Stimulated activated CD4-positive, alpha-beta T cell treated with anti-CD3 and anti-CD28 coated beads, Interleukin-15, amount 100 ng/mL, for 24 hours (primary cell): ENCODE measurements around the gene BAZ1A.

Experiments
- DNase-seq: peaks from one replicate; pipeline ENCODE4 v3.0.0-alpha.2; 2020

Gene BAZ1A, protein sequence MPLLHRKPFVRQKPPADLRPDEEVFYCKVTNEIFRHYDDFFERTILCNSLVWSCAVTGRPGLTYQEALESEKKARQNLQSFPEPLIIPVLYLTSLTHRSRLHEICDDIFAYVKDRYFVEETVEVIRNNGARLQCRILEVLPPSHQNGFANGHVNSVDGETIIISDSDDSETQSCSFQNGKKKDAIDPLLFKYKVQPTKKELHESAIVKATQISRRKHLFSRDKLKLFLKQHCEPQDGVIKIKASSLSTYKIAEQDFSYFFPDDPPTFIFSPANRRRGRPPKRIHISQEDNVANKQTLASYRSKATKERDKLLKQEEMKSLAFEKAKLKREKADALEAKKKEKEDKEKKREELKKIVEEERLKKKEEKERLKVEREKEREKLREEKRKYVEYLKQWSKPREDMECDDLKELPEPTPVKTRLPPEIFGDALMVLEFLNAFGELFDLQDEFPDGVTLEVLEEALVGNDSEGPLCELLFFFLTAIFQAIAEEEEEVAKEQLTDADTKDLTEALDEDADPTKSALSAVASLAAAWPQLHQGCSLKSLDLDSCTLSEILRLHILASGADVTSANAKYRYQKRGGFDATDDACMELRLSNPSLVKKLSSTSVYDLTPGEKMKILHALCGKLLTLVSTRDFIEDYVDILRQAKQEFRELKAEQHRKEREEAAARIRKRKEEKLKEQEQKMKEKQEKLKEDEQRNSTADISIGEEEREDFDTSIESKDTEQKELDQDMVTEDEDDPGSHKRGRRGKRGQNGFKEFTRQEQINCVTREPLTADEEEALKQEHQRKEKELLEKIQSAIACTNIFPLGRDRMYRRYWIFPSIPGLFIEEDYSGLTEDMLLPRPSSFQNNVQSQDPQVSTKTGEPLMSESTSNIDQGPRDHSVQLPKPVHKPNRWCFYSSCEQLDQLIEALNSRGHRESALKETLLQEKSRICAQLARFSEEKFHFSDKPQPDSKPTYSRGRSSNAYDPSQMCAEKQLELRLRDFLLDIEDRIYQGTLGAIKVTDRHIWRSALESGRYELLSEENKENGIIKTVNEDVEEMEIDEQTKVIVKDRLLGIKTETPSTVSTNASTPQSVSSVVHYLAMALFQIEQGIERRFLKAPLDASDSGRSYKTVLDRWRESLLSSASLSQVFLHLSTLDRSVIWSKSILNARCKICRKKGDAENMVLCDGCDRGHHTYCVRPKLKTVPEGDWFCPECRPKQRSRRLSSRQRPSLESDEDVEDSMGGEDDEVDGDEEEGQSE (N-terminal part only)

GRCh38 chr14:34875031-34875922, at the start of gene BAZ1A:
Gene BAZ1A, minus strand, starts transcription at chr14:34875360. Its CDS starts 756 bp downstream, at chr14:34874604.
- peak; percentile 53 for DNase-seq

DNA sequence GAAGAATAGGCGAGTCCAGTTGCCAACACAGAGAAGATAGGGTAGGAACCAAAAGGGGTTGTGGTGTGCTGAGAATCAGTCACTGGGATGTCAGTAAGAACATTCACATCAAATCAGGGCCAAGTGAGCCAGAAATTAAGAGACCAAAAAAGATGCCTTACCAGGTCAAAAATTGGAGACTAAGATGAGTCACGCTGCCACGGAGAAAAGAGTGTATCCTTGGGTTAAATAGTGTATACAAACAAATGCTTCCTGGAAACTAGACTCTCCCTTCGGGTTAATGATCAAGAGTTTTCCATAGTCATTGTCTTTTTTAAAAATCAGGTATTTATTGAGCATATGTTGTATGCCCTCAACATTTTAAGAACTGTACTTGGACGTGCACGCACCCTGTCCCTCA, 45.2 kb upstream of the BAZ1A start:
- no peak for DNase-seq

GRCh38 chr14:34913619-34914018, 38.5 kb upstream of the BAZ1A start:
- no peak for DNase-seq

GRCh38 chr14:34912966-34913365, 37.8 kb upstream of the BAZ1A start:
- no peak for DNase-seq

DNA sequence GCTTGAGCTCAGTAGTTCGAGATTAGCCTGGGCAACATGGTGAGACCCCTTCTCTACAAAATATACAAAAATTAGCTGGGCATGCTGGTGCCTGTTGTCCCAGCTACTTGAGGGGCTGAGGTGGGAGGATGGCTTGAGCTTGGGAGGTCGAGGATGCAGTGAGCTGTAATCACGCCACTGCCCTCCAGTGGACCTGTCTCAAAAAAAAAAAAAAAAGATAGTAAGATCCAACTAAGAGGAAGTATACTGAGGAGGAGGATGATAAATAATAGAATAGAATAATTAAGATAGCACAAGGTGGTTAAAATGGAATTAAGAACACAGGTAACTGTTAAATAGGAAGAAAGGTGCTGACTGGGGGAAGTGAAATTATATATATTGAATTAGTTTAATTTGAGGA, 37.0 kb upstream of the BAZ1A start:
- DNase-seq = no peak

- DNase-seq = no peak
These were observed 36.3 kb upstream of the BAZ1A start for GRCh38 chr14:34911209-34912150.

DNA sequence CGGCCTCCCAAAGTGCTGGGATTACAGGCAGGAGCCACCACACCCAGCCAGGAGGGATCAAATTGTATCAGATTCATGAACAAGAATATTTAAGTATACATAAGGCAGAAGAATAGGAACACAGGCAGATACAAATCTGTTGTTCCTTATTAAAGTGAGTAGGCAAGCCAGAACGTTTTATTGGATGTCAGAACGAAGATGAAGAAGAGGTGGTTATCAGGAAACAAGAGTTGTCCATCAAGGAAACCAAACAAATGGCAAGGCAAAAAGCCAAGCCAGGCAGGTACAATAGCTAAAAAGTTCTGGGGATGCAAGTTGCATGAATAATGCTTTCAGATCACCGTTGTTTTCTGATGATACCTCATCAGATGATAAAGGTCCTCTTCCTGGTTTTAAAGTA, 31.1 kb upstream of the BAZ1A start:
- DNase-seq = no peak

- no peak for DNase-seq
These were observed 20.1 kb upstream of the BAZ1A start for GRCh38 chr14:34895277-34895676.

- DNase-seq = no peak
These were observed 15.8 kb upstream of the BAZ1A start for GRCh38 chr14:34890937-34891336.

DNA sequence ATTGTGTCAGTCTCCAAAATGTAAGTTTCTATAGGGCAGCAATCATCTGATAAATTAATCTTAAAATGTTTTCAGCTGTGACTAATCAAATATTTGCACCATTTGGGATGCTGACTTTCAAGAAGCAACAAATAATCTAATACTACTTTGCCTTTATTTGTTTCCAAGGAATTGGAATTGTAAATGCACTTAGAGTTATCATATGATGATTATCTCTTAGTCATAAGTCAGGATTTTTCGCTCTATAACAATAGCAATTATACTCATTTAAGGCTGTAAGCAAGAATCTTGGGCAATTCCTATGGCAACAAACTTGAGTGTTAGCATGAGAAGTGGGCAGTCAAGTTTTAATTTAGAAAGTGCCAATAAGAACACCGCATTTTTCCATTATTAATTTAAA, 13.0 kb upstream of the BAZ1A start:
- no peak for DNase-seq

- no peak for DNase-seq
These were observed 8.8 kb upstream of the BAZ1A start for GRCh38 chr14:34883954-34884353.

DNA sequence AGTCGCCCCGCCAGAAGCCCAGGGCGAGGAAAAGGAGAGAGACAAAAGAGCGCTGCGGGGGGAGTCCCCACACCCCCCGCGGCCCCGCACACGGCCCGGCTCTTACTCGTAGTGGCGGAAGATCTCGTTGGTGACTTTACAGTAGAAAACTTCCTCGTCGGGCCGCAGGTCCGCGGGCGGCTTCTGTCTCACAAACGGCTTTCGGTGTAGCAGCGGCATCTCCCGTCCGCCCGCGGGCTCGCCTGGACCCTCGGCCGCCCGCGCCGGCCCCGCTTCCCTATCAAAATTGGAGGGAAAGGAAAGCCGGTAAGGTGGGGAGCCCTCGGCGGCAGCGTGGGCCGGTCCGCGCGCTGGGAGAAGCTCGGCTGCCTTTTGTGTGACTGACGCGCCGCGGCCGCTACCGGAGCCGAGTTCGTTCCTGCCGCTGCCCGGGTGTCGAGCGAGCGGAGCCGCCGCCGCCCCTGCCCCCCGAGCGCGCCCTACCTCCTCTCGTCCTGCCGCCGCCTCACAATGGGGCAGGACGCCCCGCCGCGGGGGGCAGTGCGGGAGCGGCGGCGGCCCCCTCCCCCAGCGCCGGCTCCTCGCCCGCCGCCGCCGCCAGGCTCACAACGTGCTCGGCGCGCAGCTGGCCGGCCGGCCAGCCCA, 652 bp downstream of the BAZ1A start:
- DNase-seq = peak; percentile 71

DNA sequence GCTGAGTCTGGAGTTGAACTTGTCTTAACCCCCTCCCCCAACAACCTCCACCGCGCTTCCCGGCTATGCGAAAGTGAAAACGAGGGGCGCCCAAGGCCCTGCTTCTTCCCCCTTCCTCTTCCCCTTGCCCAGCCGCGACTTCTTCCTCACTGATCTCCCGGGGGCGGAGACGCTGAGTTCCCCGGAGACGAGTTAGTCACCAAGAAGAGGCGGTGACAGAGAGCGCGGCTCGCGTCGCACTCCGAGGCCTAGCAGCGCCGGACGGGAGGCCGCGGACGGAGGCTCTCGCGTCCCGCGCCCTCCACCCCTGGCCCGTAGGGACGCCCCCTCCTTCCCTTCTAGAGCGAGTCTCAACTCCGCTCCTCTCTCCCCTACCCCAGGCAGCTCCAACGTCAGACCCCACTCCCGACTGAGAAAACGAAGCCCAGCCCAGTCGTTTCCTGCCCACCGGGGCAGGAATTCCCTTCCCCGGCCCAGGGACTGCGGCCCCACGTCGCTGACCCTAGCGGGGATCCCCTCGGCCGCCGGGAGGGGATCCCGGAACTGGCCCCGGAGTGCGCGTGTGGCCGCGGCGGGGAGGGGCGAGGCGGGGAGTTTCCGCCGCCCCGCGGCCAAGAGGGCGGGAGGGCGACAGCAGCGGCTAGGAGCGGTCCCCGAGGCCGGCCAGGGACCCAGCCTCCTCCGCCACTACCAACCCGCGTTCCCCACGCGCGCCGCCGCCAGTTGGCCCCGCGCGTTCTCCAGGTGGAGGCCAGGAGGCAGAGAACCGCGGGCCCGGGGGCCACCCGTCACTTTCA, 1.4 kb downstream of the BAZ1A start:
- DNase-seq = peak; percentile 92

GRCh38 chr14:34872822-34873588, 2.2 kb downstream of the BAZ1A start:
- no peak for DNase-seq

DNA sequence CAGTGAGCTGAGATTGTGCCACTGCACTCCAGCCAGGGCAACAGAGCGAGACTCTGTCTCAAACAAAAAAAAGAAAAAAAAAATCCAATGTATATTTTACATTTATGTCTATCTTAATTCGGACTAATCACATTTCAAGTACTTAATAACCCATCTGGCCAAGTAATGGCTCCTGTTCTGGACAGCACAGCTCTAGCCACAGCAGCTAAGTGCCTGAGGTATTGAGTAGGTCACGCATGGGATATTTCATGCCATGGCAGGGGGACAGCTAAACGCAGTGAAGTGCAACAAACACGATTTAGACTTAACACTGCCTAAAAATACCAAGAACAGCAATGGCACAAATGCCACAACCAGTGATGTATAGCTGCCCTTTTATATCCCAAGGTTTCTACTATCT, 8.0 kb downstream of the BAZ1A start:
- DNase-seq = no peak

DNA sequence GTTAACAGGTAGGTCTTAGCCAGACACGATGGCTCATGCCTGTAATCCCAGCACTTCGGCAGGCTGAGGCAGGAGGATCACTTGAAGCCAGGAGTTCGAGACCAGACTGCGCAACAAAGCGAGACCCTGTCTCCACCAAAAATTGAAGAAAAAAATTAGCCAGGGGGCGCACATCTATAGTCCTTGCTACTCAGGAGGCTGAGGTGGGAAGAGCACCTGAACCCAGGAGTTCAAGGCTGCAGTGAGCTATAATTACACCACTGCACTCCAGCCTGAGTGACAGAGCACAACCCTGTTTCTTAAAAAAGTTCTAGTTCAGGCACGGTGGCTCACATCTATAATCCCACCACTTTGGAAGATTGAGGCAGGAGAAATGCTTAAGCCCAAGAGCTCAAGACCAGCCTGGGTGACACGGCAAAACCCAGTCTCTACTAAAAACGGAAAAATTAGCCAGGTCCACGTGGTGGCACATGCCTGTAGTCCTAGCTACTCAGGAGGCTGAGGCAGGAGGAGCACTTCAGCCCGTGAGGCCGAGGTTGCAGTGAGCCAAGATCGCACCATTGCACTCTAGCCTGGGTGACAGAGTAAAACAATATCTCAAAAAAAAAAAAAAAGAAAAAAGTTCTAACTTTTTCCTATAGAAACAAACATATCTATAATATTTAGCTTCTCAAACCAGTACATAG, 9.1 kb downstream of the BAZ1A start:
- no peak for DNase-seq

DNA sequence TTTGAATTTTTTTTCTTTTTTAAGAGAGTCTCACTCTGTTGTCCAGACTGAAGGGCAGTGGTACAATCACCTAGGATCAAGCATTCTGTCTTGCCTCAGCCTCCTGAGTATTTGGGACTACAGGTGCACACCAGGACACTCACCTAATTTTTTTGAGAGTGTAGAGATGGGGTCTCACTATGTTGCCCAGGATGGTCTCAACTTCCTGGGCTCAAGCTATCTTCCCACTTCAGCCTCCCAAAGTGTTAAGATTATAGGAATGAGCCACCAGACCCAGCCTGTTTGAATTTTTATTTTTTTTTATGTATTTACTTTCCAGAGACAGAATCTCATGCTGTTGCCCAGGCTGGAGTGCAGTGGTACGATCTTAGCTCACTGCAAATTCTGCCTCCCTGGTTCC, 11.3 kb downstream of the BAZ1A start:
- no peak for DNase-seq

DNA sequence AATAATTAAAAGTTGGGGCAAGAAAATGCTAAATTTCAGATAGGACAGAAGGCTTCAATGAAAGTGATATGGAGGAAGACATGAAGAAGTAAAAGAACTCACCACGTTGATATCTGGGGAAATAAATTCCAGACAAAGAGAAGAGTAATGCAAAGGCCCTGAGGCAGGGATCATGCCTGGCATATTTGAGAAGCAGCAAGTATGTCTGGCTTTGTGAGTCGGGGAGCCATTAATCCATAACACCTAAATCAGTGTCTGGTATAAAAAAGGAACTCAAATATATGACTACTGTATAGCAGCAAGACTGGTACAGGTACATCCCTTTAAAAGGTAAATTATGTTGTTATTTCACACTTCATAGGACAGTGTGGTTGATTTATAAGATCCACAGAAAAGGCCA, 16.4 kb downstream of the BAZ1A start:
- DNase-seq = no peak
